DND-41 (cell line): ENCODE measurements around the gene MEGF11.
A peak's percentile ranks its signal among the peaks of the same experiment; 100 is the strongest.

ENCODE experiments used
- ATAC-seq: fragments of 200-7000 bp; cut with Tn5 transposase; 3 replicates; pipeline ENCODE4 v1.9.1; 2021; ENCODE audit warnings: low read depth; ENCODE audit not compliant: insufficient read depth
- DNase-seq: peaks from one replicate; pipeline ENCODE4 v3.0.0-alpha.2; 2020
- H2AFZ ChIP-seq: 2 replicates; pipeline ENCODE4 v1.6.0; 2012; ENCODE audit warnings: low read depth, low read length
- H3K27ac ChIP-seq: 2 replicates; pipeline ENCODE4 v1.5.1; 2012; ENCODE audit warnings: low read length, inconsistent platforms
- H3K27me3 ChIP-seq: fragments of 200-600 bp; sonication (generic); 2 replicates; pipeline ENCODE4 v1.6.0; 2012; ENCODE audit warnings: low read length, mild to moderate bottlenecking, inconsistent platforms; ENCODE audit not compliant: insufficient read depth, poor library complexity
- H3K36me3 ChIP-seq: 2 replicates; pipeline ENCODE4 v1.5.1; 2012; ENCODE audit warnings: low read length, inconsistent platforms; ENCODE audit not compliant: insufficient read depth
- H3K4me1 ChIP-seq: 2 replicates; pipeline ENCODE4 v1.5.1; 2012; ENCODE audit warnings: mild to moderate bottlenecking, low read length; ENCODE audit not compliant: insufficient read depth
- H3K4me2 ChIP-seq: 2 replicates; pipeline ENCODE4 v1.6.0; 2012; ENCODE audit warnings: mild to moderate bottlenecking, moderate library complexity, low read length, inconsistent platforms; ENCODE audit not compliant: insufficient read depth
- H3K4me3 ChIP-seq, 2 experiments: fragments of 200-600 bp in 1 of 2; shearing (Covaris generic) in 1 of 2; 2 replicates each; pipeline ENCODE4 v1.5.1; 2012 to 2016; ENCODE audit warnings: inconsistent platforms in 2 of 2, low read length in 2 of 2, mild to moderate bottlenecking in 2 of 2, low read depth in 1 of 2, moderate library complexity in 1 of 2
- H3K79me2 ChIP-seq: 2 replicates; pipeline ENCODE4 v1.6.0; 2012; ENCODE audit warnings: low read length, inconsistent platforms; ENCODE audit not compliant: insufficient read depth
- H3K9ac ChIP-seq: 2 replicates; pipeline ENCODE4 v1.6.0; 2012; ENCODE audit warnings: low read depth, mild to moderate bottlenecking, inconsistent platforms, low read length, moderate library complexity
- H3K9me3 ChIP-seq: 2 replicates; pipeline ENCODE4 v1.5.1; 2012; ENCODE audit warnings: low read length, moderate library complexity, mild to moderate bottlenecking, inconsistent platforms; ENCODE audit not compliant: insufficient read depth, severe bottlenecking
- H4K20me1 ChIP-seq: 2 replicates; pipeline ENCODE4 v1.6.0; 2012; ENCODE audit warnings: low read length; ENCODE audit not compliant: insufficient read depth
- EZH2 ChIP-seq: IDR thresholded peaks from 3 replicates; pipeline ENCODE4 v1.6.1; 2012; ENCODE audit warnings: borderline replicate concordance, low read depth, mild to moderate bottlenecking, moderate library complexity, low read length, inconsistent platforms; ENCODE audit not compliant: severe bottlenecking
- TF ChIP-seq, protein P1 (sequence below): IDR thresholded peaks from 2 replicates; pipeline ENCODE4 v1.5.1; 2012; ENCODE audit warnings: borderline replicate concordance, low read length, moderate library complexity, mild to moderate bottlenecking; ENCODE audit not compliant: poor library complexity, severe bottlenecking; ENCODE audit errors: extremely low read depth

The MEGF11 gene

DNA sequence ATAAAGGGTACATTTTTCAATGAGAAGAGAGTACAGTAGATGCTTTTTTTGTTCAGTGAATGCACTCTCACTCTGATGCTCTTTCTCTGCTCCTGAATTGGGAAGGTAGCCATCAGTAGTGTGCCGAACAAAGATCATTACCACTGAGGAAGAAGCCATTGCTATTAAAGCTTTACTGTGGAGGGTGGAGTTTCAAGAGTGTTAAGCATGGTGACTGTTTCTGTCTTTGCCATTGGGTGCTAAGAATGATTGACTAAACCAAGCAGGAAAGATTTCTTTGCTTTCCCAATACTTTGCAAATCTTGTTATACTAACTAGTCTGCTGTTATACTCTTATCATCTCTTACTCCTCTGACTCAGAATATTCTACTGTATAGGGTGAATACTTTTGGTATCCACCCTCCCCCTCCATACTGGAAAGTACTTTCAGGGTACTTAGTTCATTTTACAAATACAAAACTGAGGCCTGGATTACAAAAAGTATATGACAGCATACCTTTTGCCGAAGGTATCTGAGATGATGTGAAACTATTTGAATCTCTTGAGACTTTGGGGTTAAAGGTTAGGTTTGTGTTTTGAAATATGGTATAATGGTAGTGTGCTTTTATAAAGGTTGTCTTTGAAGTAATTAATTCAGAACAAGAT is 382.5 kb downstream of the MEGF11 start:
- Histone ChIP-seq H3K27me3 (no peaks in the 10 kb centered on the region), H3K27ac (peak overlapping the region; percentile 96), H3K79me2 (peaks cover 67% of the 10 kb centered on the region), H2AFZ (no peak overlapping the region), H3K4me3 (peak overlapping the region; percentile 91 to 99; a peak in 3 of 4 replicates), H3K36me3 (peaks cover 21% of the 10 kb centered on the region), H3K4me1 (peaks cover 32% of the 10 kb centered on the region), H3K9me3 (no peaks in the 10 kb centered on the region), H3K9ac (peak overlapping the region; percentile 98), H4K20me1 (peaks cover 21% of the 10 kb centered on the region; the same call in 1 of the 2 replicates), H3K4me2 (peak overlapping the region; percentile 68)
- ATAC-seq: peak; percentile 17; the same call in 1 of the 3 replicates
- DNase-seq: no peak
- TF ChIP-seq EZH2: no peak
- TF ChIP-seq, protein P1, sequence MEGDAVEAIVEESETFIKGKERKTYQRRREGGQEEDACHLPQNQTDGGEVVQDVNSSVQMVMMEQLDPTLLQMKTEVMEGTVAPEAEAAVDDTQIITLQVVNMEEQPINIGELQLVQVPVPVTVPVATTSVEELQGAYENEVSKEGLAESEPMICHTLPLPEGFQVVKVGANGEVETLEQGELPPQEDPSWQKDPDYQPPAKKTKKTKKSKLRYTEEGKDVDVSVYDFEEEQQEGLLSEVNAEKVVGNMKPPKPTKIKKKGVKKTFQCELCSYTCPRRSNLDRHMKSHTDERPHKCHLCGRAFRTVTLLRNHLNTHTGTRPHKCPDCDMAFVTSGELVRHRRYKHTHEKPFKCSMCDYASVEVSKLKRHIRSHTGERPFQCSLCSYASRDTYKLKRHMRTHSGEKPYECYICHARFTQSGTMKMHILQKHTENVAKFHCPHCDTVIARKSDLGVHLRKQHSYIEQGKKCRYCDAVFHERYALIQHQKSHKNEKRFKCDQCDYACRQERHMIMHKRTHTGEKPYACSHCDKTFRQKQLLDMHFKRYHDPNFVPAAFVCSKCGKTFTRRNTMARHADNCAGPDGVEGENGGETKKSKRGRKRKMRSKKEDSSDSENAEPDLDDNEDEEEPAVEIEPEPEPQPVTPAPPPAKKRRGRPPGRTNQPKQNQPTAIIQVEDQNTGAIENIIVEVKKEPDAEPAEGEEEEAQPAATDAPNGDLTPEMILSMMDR: no peak

DNA sequence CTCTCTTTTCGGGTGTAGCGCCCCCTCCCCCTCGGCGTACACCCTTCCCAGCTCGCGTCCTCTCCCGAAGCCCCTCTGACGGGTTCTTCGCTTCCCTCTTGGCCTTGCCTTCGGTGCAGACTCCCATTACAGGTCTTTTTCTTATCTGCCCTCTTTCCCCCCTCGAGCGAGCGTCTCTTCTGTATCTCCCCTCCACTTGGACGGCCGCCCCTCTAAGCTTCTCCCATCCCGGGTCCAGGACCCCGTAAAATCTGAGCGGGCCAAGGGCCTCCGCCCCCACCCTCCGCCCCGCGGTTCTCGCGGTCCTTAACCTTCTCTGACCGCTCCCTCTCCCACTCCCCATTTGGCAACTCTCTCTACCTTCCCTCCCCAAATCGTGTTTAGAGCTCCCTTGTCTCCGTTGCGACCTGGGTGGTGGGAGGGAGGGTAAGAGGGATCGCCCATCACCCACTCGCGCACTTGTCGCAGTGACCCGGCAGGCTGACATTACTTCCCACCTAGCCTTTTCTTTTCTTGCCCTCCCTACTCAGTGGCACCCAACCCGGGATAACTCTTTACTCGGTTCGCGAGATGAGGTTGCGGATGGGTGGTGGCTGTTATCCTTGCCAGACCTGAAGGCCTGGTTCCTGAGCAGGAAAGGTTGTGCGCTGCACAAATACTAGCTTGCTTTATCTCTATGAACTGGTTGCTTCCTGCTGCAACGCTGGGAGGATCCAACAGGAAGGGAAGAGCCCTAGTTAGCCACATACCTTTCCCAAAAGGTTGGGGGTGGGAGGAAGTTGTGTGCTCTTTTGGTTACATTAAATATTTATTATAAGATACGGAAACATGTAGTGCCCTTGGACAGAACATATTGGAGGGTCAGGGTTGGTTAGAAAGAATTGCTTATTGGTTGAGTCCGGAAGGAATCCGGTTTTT is 383.3 kb downstream of the MEGF11 start:
- ATAC-seq (peak; percentile 6; the same call in 2 of the 3 replicates), DNase-seq (peak; percentile 29)
- Histone ChIP-seq H3K27me3 (no peaks in the 10 kb centered on the region), H2AFZ (peak overlapping the region; percentile 95), H3K9me3 (no peaks in the 10 kb centered on the region), H3K9ac (peak overlapping the region; percentile 98), H3K79me2 (peaks cover 59% of the 10 kb centered on the region), H3K27ac (peak overlapping the region; percentile 96), H3K4me3 (peak overlapping the region; percentile 91 to 99), H4K20me1 (peaks cover 14% of the 10 kb centered on the region; the same call in 1 of the 2 replicates), H3K4me1 (peaks cover 32% of the 10 kb centered on the region), H3K4me2 (peak overlapping the region; percentile 68), H3K36me3 (peaks cover 15% of the 10 kb centered on the region)
- TF ChIP-seq, protein P1: no peak
- no peak for TF ChIP-seq EZH2

DNA sequence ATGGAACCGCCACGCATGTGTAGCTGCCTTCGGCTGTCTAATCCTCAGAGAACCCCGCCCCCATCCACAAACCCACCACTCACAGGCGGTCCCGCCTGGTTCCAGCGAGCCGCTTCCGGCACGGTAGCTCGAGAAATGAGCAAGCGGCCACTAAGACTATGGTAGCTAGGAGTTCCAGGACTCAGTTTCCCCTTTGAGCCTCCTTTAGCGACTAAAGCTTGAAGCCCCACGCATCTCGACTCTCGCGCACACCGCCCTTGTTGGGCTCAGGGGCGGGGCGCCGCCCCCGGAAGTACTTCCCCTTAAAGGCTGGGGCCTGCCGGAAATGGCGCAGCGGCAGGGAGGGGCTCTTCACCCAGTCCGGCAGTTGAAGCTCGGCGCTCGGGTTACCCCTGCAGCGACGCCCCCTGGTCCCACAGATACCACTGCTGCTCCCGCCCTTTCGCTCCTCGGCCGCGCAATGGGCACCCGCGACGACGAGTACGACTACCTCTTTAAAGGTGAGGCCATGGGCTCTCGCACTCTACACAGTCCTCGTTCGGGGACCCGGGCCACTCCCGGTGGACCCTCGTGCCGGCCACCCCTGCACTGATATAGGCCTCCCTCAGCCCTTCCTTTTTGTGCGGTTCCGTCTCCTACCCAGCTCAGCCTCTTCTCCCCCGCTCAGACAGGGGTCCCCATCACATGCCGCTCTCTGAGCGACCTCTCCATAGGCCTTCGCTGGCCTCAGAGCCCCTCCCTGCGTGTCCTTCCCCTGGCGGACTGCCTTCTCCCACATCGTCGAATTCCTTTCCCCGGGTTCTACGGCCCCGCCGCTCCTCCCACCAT is 384.2 kb downstream of the MEGF11 start, which contains the start of gene RAB11A:
Gene RAB11A, plus strand, starts transcription at position 366 of the 828 bp plus-strand sequence. Its CDS starts 95 bp downstream, at position 461.
- H3K4me3 ChIP-seq: peak within 1 kb of the TSS; percentile 91 to 99
- no peak for TF ChIP-seq EZH2
- TF ChIP-seq, protein P1: peak; percentile 53
- DNase-seq (peak; percentile 94), ATAC-seq (peak; percentile 94)
- no peaks in the 10 kb centered on the region for H3K27me3 ChIP-seq
- H3K4me1 ChIP-seq: peaks cover 32% of the 10 kb centered on the region
- peak within 1 kb of the TSS; percentile 96 for H3K27ac ChIP-seq
- H3K9ac ChIP-seq: peak within 1 kb of the TSS; percentile 98
- H2AFZ ChIP-seq: peak within 1 kb of the TSS; percentile 95
- peak within 1 kb of the TSS; percentile 68 for H3K4me2 ChIP-seq
- peaks cover 50% of the 10 kb centered on the region for H3K79me2 ChIP-seq
- no peaks in the 10 kb centered on the region for H3K9me3 ChIP-seq
- H3K36me3 ChIP-seq: peaks cover 8% of the 10 kb centered on the region
- H4K20me1 ChIP-seq: peaks cover 14% of the 10 kb centered on the region; the same call in 1 of the 2 replicates
